ENCODE data around the gene FBN2.

DNA sequence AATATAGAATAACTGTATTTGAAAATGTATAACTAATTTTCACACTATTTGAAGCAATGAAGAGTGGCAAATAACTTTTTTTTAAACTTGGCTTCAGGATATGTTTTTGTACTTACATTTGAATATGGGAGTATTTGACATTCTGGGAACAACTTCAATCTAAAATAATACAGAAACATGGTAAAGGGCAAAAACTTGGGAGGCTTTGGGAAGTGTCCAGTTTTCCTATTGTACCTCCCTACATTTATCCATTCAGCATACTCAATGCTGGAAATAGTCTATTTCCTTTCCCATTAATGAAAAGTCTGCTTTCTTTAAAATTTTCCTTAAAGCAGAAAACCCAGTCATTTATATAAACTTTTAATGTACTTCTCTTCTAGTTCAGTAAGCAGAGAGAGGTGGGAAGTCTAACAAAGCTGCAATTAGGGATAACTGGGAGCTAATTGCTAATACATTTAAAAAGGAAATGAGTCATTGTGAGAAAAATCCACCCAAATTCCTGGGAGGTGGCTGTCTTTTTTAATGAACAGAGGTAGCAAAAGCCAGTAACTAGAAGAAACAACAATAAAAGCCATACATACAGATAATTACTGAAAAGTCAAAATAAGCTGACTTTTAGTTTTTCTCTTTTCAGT is 128.8 kb downstream of the FBN2 start:
- no peak for TF ChIP-seq POLR2A (IDR thresholded peaks at IDR 0.05)
- TF ChIP-seq POLR2AphosphoS5 (IDR thresholded peaks at IDR 0.05): no peak
- TF ChIP-seq, protein P1, sequence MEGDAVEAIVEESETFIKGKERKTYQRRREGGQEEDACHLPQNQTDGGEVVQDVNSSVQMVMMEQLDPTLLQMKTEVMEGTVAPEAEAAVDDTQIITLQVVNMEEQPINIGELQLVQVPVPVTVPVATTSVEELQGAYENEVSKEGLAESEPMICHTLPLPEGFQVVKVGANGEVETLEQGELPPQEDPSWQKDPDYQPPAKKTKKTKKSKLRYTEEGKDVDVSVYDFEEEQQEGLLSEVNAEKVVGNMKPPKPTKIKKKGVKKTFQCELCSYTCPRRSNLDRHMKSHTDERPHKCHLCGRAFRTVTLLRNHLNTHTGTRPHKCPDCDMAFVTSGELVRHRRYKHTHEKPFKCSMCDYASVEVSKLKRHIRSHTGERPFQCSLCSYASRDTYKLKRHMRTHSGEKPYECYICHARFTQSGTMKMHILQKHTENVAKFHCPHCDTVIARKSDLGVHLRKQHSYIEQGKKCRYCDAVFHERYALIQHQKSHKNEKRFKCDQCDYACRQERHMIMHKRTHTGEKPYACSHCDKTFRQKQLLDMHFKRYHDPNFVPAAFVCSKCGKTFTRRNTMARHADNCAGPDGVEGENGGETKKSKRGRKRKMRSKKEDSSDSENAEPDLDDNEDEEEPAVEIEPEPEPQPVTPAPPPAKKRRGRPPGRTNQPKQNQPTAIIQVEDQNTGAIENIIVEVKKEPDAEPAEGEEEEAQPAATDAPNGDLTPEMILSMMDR (IDR thresholded peaks at IDR 0.05): no peak
- no peak for TF ChIP-seq EP300 (IDR thresholded peaks at IDR 0.05)
